Nucleus accumbens (tissue), 56 donors: Measurements from ENCODE around the gene STK32C.

Experiments used
- DNase-seq, 56 donors: peaks; one replicate each; lab custom pipeline; 2025; lab: John Stamatoyannopoulos, UW

STK32C gene

GRCh38 chr10:132289439-132289838, 18.3 kb downstream of the STK32C start:
- DNase-seq, result no peak

GRCh38 chr10:132283604-132284382, 24.0 kb downstream of the STK32C start:
- DNase-seq, result no peak

GRCh38 chr10:132282667-132283603, 24.8 kb downstream of the STK32C start:
- DNase-seq, result no peak

- no peak for DNase-seq
Measured at GRCh38 chr10:132281915-132282666, 25.7 kb downstream of the STK32C start.

GRCh38 chr10:132280646-132281074, 27.1 kb downstream of the STK32C start:
- no peak for DNase-seq

GRCh38 chr10:132279873-132280645, 27.7 kb downstream of the STK32C start:
- no peak for DNase-seq

- no peak for DNase-seq
Measured at GRCh38 chr10:132277311-132277741, 30.4 kb downstream of the STK32C start.

- no peak for DNase-seq
Measured at GRCh38 chr10:132276706-132277105, 31.0 kb downstream of the STK32C start.

GRCh38 chr10:132276179-132276675, 31.5 kb downstream of the STK32C start:
- DNase-seq, result no peak

- no peak for DNase-seq
Measured at GRCh38 chr10:132275426-132276178, 32.1 kb downstream of the STK32C start.

GRCh38 chr10:132274986-132275385, 32.8 kb downstream of the STK32C start:
- DNase-seq, result no peak

GRCh38 chr10:132274581-132274980, 33.2 kb downstream of the STK32C start:
- peak in 7 of 56 donors; percentile 18 to 32 (median 26) for DNase-seq

GRCh38 chr10:132273966-132274365, 33.8 kb downstream of the STK32C start:
- no peak for DNase-seq

GRCh38 chr10:132273304-132273944, 34.3 kb downstream of the STK32C start:
- DNase-seq, result no peak

- DNase-seq, result peak in 3 of 56 donors; percentile 32 to 47 (median 42)
Measured at GRCh38 chr10:132272231-132272971, 35.3 kb downstream of the STK32C start.

- DNase-seq, result no peak
Measured at GRCh38 chr10:132271458-132272230, 36.1 kb downstream of the STK32C start.
